HepG2 (cell line): Measurements from ENCODE around the gene PIP4K2B. TPM values are rescaled to one million over a fixed set of nuclear protein-coding genes. Genes with fewer than 3 reads are reported as not detected.

Experiments used
- FOXK2 ChIP-seq: fragments of 450-650 bp; IDR thresholded peaks from 2 replicates; pipeline ENCODE4 v1.6.1; 2016
- MXI1 ChIP-seq: IDR thresholded peaks from 3 replicates; pipeline ENCODE4 v1.6.1; 2012; ENCODE audit warnings: low read depth, low read length, inconsistent platforms, borderline replicate concordance
- MZF1 ChIP-seq: sonication (generic); formaldehyde crosslinking; IDR thresholded peaks from 2 replicates; pipeline ENCODE4 v1.8.1; 2023; ENCODE audit warnings: mild to moderate bottlenecking, missing genetic modification reagents, borderline replicate concordance
- NFYB ChIP-seq: sonication (generic); formaldehyde crosslinking; IDR thresholded peaks from 2 replicates; pipeline ENCODE4 v1.4.0; 2020; ENCODE audit warnings: missing genetic modification reagents
- PAX8 ChIP-seq: sonication (generic); formaldehyde crosslinking; IDR thresholded peaks from 2 replicates; pipeline ENCODE4 v1.8.0; 2022; ENCODE audit warnings: mild to moderate bottlenecking, missing genetic modification reagents, borderline replicate concordance
- RBFOX2 ChIP-seq: fragments of 200-400 bp; formaldehyde crosslinking; IDR thresholded peaks from 2 replicates; pipeline ENCODE4 v1.6.1; 2017; ENCODE audit warnings: low read depth, mild to moderate bottlenecking, low read length
- ZNF136 ChIP-seq: sonication (generic); formaldehyde crosslinking; IDR thresholded peaks from 2 replicates; pipeline ENCODE4 v1.8.1; 2022; ENCODE audit warnings: low read depth, mild to moderate bottlenecking, moderate library complexity, missing genetic modification reagents
- ZNF160 ChIP-seq: sonication (generic); formaldehyde crosslinking; IDR thresholded peaks from 2 replicates; pipeline ENCODE4 v1.8.0; 2022; ENCODE audit warnings: mild to moderate bottlenecking, inconsistent platforms, missing genetic modification reagents
- polyA plus RNA-seq, 8 experiments: library from polyadenylated mRNA; depleted of rRNA in 3 of 8; stranded (reverse) in 7 of 8; unstranded in 1 of 8; fragments of >200 nt; fragmentation: Illumina TruSeq in 4 of 8; extraction: Trizol in 4 of 8; gene quantifications; 2 replicates each; pipeline versions ENCODE4 v1.2.1 to v1.2.3, GENCODE V29; 2011 to 2016; ENCODE audit warnings: low read depth in 4 of 8, missing spikeins in 1 of 8, mixed read lengths in 1 of 8; ENCODE audit not compliant: insufficient read depth in 1 of 8
- total RNA-seq, 5 experiments: library from RNA; depleted of rRNA; stranded (reverse); fragments of >200 nt; fragmentation: Illumina TruSeq; extraction: Trizol; gene quantifications; 2 replicates each; pipeline ENCODE4 v1.2.3, GENCODE V29; 2016; ENCODE audit warnings: low read depth in 1 of 5
- TF ChIP-seq, protein P1 (sequence below): sonication (generic); formaldehyde crosslinking; IDR thresholded peaks from 2 replicates; pipeline ENCODE4 v1.4.0; 2020; ENCODE audit warnings: missing genetic modification reagents
- TF ChIP-seq, protein P2 (sequence below): sonication (generic); formaldehyde crosslinking; IDR thresholded peaks from 2 replicates; pipeline ENCODE4 v1.4.0; 2020; ENCODE audit warnings: mild to moderate bottlenecking, low read depth, missing genetic modification reagents
- TF ChIP-seq, protein P3 (sequence below): sonication (generic); formaldehyde crosslinking; IDR thresholded peaks from 2 replicates; pipeline ENCODE4 v1.5.0; 2020; ENCODE audit warnings: missing genetic modification reagents
- TF ChIP-seq, protein P4 (sequence below): sonication (generic); formaldehyde crosslinking; IDR thresholded peaks from 2 replicates; pipeline ENCODE4 v1.4.0; 2020; ENCODE audit warnings: mild to moderate bottlenecking, missing genetic modification reagents, borderline replicate concordance
- TF ChIP-seq, protein P5 (sequence below): sonication (generic); formaldehyde crosslinking; IDR thresholded peaks from 2 replicates; pipeline ENCODE4 v1.5.1; 2020; ENCODE audit warnings: missing genetic modification reagents, mild to moderate bottlenecking, borderline replicate concordance
- TF ChIP-seq, protein P6 (sequence below): sonication (generic); formaldehyde crosslinking; IDR thresholded peaks from 2 replicates; pipeline ENCODE4 v1.4.0; 2020; ENCODE audit warnings: mild to moderate bottlenecking, missing genetic modification reagents, borderline replicate concordance
- TF ChIP-seq, protein P7 (sequence below): sonication (generic); formaldehyde crosslinking; conservative IDR thresholded peaks from 2 replicates; pipeline ENCODE4 v1.8.0; 2022; ENCODE audit warnings: missing genetic modification reagents

PIP4K2B gene
- total and polyA plus RNA-seq, 2 of the 13 experiments (the other 11 are each of a cell fraction or from before 2014, with no cell fraction given): 20.4 to 54.0 TPM

DNA sequence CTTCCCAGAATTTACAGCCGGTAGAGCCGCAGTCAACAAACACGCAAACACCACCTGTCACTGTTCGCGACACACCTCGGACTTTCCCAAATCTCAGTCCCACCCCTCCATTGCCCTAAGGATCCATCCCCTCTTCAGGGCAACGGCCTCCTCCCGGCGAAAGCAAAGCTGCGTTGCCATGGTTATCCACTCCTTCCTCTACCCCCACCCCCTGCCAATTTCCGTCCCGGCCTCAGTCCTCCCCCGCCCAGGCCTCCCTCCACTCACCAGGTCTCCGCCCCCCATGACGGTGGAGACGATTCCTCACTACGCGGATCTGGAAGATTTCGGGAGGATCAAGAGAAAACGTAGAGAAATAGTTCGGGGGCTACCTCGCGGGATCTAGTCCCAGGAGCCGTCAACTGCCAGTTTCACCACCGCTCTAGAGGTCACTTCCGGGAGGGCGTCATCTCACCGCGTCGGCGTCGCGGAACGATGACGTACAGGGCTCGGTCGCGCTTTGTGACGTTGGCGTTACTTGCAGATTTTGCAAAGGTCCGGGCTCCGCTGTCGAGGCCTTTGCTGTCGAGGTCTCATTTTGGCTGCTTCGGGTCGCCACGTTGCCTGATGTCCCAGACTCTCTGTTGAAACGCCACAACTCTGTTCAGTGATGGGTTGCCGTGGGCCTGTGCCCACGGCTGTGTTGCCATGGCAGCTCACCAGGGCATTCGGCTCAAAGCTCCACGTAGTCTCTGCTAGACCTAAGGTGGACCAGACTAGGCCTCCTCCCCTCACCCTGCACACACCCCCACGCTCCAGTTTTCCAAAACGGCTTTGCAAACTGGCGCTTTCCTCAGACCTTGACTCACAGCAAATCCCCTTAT lies 25.8 kb upstream of the PIP4K2B start, which contains the start of gene CWC25 (continued):
- TF ChIP-seq, protein P1, sequence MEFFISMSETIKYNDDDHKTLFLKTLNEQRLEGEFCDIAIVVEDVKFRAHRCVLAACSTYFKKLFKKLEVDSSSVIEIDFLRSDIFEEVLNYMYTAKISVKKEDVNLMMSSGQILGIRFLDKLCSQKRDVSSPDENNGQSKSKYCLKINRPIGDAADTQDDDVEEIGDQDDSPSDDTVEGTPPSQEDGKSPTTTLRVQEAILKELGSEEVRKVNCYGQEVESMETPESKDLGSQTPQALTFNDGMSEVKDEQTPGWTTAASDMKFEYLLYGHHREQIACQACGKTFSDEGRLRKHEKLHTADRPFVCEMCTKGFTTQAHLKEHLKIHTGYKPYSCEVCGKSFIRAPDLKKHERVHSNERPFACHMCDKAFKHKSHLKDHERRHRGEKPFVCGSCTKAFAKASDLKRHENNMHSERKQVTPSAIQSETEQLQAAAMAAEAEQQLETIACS: no peak
- TF ChIP-seq, protein P2, sequence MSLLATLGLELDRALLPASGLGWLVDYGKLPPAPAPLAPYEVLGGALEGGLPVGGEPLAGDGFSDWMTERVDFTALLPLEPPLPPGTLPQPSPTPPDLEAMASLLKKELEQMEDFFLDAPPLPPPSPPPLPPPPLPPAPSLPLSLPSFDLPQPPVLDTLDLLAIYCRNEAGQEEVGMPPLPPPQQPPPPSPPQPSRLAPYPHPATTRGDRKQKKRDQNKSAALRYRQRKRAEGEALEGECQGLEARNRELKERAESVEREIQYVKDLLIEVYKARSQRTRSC (CRISPR knock-in tag): no peak
- peak; percentile 94; the same call in 2 of the 3 replicates for TF ChIP-seq MXI1
- TF ChIP-seq, protein P3, sequence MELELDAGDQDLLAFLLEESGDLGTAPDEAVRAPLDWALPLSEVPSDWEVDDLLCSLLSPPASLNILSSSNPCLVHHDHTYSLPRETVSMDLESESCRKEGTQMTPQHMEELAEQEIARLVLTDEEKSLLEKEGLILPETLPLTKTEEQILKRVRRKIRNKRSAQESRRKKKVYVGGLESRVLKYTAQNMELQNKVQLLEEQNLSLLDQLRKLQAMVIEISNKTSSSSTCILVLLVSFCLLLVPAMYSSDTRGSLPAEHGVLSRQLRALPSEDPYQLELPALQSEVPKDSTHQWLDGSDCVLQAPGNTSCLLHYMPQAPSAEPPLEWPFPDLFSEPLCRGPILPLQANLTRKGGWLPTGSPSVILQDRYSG: no peak
- TF ChIP-seq, protein P4, sequence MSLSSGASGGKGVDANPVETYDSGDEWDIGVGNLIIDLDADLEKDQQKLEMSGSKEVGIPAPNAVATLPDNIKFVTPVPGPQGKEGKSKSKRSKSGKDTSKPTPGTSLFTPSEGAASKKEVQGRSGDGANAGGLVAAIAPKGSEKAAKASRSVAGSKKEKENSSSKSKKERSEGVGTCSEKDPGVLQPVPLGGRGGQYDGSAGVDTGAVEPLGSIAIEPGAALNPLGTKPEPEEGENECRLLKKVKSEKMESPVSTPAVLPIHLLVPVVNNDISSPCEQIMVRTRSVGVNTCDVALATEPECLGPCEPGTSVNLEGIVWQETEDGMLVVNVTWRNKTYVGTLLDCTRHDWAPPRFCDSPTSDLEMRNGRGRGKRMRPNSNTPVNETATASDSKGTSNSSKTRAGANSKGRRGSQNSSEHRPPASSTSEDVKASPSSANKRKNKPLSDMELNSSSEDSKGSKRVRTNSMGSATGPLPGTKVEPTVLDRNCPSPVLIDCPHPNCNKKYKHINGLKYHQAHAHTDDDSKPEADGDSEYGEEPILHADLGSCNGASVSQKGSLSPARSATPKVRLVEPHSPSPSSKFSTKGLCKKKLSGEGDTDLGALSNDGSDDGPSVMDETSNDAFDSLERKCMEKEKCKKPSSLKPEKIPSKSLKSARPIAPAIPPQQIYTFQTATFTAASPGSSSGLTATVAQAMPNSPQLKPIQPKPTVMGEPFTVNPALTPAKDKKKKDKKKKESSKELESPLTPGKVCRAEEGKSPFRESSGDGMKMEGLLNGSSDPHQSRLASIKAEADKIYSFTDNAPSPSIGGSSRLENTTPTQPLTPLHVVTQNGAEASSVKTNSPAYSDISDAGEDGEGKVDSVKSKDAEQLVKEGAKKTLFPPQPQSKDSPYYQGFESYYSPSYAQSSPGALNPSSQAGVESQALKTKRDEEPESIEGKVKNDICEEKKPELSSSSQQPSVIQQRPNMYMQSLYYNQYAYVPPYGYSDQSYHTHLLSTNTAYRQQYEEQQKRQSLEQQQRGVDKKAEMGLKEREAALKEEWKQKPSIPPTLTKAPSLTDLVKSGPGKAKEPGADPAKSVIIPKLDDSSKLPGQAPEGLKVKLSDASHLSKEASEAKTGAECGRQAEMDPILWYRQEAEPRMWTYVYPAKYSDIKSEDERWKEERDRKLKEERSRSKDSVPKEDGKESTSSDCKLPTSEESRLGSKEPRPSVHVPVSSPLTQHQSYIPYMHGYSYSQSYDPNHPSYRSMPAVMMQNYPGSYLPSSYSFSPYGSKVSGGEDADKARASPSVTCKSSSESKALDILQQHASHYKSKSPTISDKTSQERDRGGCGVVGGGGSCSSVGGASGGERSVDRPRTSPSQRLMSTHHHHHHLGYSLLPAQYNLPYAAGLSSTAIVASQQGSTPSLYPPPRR (CRISPR knock-in tag): no peak
- TF ChIP-seq ZNF160 (CRISPR knock-in tag): 0 out of 2 replicates have a peak, but pooled peaks have one; percentile 81
- peak; percentile 93 for TF ChIP-seq RBFOX2
- peak; percentile 93 for TF ChIP-seq ZNF136 (CRISPR knock-in tag)
- no peak; the same call in 1 of the 2 replicates for TF ChIP-seq PAX8 (CRISPR knock-in tag)
- TF ChIP-seq, protein P5, sequence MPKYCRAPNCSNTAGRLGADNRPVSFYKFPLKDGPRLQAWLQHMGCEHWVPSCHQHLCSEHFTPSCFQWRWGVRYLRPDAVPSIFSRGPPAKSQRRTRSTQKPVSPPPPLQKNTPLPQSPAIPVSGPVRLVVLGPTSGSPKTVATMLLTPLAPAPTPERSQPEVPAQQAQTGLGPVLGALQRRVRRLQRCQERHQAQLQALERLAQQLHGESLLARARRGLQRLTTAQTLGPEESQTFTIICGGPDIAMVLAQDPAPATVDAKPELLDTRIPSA (CRISPR knock-in tag): peak; percentile 91; the same call in 1 of the 2 replicates
- TF ChIP-seq, protein P6, sequence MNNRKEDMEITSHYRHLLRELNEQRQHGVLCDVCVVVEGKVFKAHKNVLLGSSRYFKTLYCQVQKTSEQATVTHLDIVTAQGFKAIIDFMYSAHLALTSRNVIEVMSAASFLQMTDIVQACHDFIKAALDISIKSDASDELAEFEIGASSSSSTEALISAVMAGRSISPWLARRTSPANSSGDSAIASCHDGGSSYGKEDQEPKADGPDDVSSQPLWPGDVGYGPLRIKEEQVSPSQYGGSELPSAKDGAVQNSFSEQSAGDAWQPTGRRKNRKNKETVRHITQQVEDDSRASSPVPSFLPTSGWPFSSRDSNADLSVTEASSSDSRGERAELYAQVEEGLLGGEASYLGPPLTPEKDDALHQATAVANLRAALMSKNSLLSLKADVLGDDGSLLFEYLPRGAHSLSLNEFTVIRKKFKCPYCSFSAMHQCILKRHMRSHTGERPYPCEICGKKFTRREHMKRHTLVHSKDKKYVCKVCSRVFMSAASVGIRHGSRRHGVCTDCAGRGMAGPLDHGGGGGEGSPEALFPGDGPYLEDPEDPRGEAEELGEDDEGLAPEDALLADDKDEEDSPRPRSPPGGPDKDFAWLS (CRISPR knock-in tag): no peak
- TF ChIP-seq, protein P7, sequence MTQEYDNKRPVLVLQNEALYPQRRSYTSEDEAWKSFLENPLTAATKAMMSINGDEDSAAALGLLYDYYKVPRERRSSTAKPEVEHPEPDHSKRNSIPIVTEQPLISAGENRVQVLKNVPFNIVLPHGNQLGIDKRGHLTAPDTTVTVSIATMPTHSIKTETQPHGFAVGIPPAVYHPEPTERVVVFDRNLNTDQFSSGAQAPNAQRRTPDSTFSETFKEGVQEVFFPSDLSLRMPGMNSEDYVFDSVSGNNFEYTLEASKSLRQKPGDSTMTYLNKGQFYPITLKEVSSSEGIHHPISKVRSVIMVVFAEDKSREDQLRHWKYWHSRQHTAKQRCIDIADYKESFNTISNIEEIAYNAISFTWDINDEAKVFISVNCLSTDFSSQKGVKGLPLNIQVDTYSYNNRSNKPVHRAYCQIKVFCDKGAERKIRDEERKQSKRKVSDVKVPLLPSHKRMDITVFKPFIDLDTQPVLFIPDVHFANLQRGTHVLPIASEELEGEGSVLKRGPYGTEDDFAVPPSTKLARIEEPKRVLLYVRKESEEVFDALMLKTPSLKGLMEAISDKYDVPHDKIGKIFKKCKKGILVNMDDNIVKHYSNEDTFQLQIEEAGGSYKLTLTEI: no peak
- no peak; the same call in none of the 2 replicates for TF ChIP-seq FOXK2
- TF ChIP-seq NFYB: peak; percentile 61
- TF ChIP-seq MZF1 (CRISPR knock-in tag): peak; percentile 79; the same call in 1 of the 2 replicates
